D341Med (cell line): ENCODE data around the gene RASSF4.
"Not testable (repeated sequence)": the region's sequence is repeated elsewhere in the genome, so short reads cannot be mapped to it uniquely, and the experiment has no call there.

ENCODE experiments used
- DNase-seq: peaks from one replicate; pipeline ENCODE4 v3.0.0; 2012; ENCODE audit warnings: low spot score

The RASSF4 gene

GRCh38 chr10:45006276-45007030, 46.9 kb downstream of the RASSF4 start:
- DNase-seq: no peak

DNA sequence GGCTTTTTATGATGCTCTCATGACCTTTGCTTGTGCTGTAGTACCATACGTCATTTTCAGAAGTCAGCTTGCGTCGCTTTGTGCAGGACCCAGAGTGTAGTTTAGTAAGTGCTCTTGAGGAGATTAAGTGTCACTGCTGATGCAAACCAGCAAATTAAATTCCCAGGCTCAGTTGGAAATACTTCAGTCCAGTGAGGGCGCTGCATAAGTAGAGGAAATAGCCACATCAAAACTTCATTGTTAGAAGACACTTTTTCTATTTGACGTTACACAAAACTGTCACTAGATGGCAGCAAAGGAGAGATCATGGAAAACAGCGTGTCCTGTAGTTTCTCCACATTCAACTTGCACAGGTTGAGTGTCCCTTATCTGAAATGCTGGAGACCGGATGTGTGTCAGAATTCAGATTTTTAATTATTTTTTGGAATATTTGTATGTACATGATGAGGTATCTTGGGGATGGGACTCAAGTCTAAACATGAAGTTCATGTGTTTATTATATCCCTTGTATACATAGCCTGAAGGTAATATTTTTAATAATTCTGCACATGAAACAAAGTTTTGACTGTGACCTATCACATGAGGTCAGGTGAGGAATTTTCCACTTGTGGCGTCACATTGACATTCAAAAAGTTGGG, 49.0 kb downstream of the RASSF4 start:
- peak; percentile 67 for DNase-seq

DNA sequence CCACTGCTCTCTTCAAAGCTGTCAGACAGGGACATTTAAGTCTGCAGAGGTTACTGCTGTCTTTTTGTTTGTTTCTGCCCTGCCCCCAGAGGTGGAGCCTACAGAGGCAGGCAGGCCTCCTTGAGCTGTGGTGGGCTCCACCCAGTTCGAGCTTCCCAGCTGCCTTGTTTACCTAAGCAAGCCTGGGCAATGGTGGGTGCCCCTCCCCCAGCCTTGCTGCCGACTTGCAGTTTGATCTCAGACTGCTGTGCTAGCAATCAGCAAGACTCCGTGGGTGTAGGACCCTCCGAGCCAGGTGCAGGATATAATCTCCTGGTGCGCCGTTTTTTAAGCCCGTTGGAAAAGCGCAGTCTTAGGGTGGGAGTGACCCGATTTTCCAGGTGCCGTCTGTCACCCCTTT, 55.0 kb downstream of the RASSF4 start:
- not testable (repeated sequence) for DNase-seq

- DNase-seq: no peak
These were observed 56.0 kb downstream of the RASSF4 start for GRCh38 chr10:45015590-45015989.

GRCh38 chr10:45023426-45023825, 63.8 kb downstream of the RASSF4 start:
- no peak for DNase-seq

DNA sequence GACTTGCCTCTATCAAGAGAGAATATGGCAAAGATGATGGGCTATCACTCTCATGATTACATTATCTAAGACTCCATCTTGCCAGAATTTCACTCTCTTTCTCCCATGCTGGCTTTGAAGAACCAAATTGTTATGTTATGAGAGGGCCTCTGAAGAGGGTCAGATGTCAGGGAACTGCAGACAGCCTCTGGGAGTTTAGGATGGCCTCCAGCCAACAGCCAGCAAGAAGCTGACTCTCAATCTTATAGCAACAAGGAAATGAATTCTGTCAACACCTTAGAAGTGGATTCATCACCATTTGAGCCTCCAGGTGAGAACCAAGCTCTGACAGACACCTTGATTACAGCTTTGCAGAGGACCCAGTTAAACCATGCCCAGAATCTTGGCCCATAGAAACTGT, 74.7 kb downstream of the RASSF4 start:
- DNase-seq: no peak

DNA sequence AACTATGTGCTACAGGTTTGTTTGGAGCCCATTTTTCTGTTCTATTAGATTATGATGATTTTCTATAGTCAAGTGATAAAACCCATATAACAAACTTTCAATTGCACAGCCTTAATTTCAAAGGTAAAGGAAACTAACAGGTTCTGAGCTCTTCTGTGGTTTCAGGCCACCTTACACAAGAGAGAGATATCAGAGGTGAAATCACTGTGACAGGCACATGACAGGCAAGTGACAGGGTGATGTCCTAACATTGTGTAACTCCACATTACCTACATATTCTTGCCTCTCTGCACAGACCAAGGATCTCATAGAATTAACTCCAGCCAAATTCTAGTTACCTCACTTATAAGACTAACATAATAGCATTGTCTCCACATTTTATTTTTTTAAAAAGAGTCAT, 76.1 kb downstream of the RASSF4 start:
- DNase-seq: no peak

- no peak for DNase-seq
These were observed 81.4 kb downstream of the RASSF4 start for GRCh38 chr10:45040921-45041542.

DNA sequence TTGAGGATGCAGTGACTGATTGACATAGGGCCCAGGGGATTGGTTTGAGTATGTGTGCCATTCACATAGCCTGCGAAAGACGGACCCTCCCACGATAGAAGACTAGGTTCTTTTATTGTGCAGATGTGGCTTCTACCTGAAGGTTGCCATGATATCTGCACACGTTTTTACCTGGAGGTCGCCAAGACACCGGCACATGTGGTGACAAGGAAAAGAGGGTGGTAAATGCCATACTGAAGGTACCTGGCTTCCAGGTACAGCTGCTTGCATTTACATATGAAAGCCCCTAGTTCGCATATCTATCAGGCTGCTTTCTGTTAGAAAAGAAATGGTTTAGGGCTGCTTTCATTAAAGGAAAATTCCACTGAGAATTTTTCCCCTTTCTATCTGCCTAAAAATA, 84.7 kb downstream of the RASSF4 start:
- DNase-seq: no peak
